PC-9 (cell line): ENCODE measurements around the gene RASEF. TPM values are rescaled to one million over a fixed set of nuclear protein-coding genes. Genes with fewer than 3 reads are reported as not detected.

Experiments used
- BruUV-seq: library from RNA; stranded (reverse); fragments of 400-500 nt; replicated peaks from 2 replicates; lab custom pipeline; 2021; lab: Mats Ljungman, UMichigan
- CTCF ChIA-PET: fragments of 300-600 bp; sonication (Branson Sonifier 250); formaldehyde crosslinking; loops from one replicate; lab custom pipeline; 2022; ENCODE audit warnings: antibody characterized with exemption; lab: Charles Lee
- POLR2A ChIA-PET: fragments of 300-600 bp; sonication (Branson Sonifier 250); formaldehyde crosslinking; loops from one replicate; lab custom pipeline; 2022; ENCODE audit warnings: antibody characterized with exemption; ENCODE audit not compliant: unreplicated experiment; lab: Charles Lee
- DNase-seq, 2 experiments: peaks; one replicate each; pipeline versions ENCODE4 v3.0.0 to v3.0.0-alpha.2; 2015 to 2022; ENCODE audit warnings: mixed read lengths in 1 of 2
- H2AFZ ChIP-seq: fragments of 200-600 bp; sonication (generic); 2 replicates; pipeline ENCODE4 v1.8.1; 2017; ENCODE audit warnings: antibody characterized with exemption
- H3F3A ChIP-seq: fragments of 200-600 bp; sonication (generic); 2 replicates; pipeline ENCODE4 v1.8.1; 2017; ENCODE audit warnings: antibody characterized with exemption, mild to moderate bottlenecking, low read depth; ENCODE audit not compliant: insufficient read depth
- H3K27ac ChIP-seq: fragments of 200-600 bp; sonication (generic); 2 replicates; pipeline ENCODE4 v1.6.1; 2016; ENCODE audit warnings: mixed run types
- H3K27me3 ChIP-seq: fragments of 200-600 bp; sonication (generic); 2 replicates; pipeline ENCODE4 v1.6.1; 2016; ENCODE audit warnings: low read depth, mixed run types; ENCODE audit not compliant: insufficient read depth
- H3K36me3 ChIP-seq: fragments of 200-600 bp; sonication (generic); 2 replicates; pipeline ENCODE4 v1.6.1; 2016; ENCODE audit warnings: low read depth, mixed run types
- H3K4me1 ChIP-seq: fragments of 200-600 bp; sonication (generic); replicated peaks from 2 replicates; pipeline ENCODE4 v1.6.1; 2016; ENCODE audit warnings: mixed run types; ENCODE audit not compliant: insufficient read depth
- H3K4me2 ChIP-seq: fragments of 200-600 bp; sonication (generic); 2 replicates; pipeline ENCODE4 v1.6.1; 2017; ENCODE audit warnings: mixed run types
- H3K4me3 ChIP-seq: fragments of 200-600 bp; sonication (generic); 2 replicates; pipeline ENCODE4 v1.6.1; 2016; ENCODE audit warnings: mixed run types
- H3K79me2 ChIP-seq: fragments of 200-600 bp; sonication (generic); 2 replicates; pipeline ENCODE4 v1.6.1; 2017; ENCODE audit warnings: low read depth, mixed run types
- H3K9me2 ChIP-seq: fragments of 200-600 bp; sonication (generic); 2 replicates; pipeline ENCODE4 v1.8.1; 2017; ENCODE audit warnings: mild to moderate bottlenecking; ENCODE audit not compliant: insufficient read depth
- H3K9me3 ChIP-seq: fragments of 200-600 bp; sonication (generic); 2 replicates; pipeline ENCODE4 v1.8.1; 2016; ENCODE audit warnings: low read depth; ENCODE audit not compliant: insufficient read depth
- H4K20me1 ChIP-seq: fragments of 200-600 bp; sonication (generic); 2 replicates; pipeline ENCODE4 v1.8.1; 2017; ENCODE audit not compliant: insufficient read depth
- CTCF ChIP-seq: fragments of 200-600 bp; sonication (generic); conservative IDR thresholded peaks from 2 replicates; pipeline ENCODE4 v1.6.1; 2017; ENCODE audit warnings: mixed run types, antibody characterized with exemption, mild to moderate bottlenecking, moderate library complexity
- EZH2 ChIP-seq: fragments of 200-600 bp; sonication (generic); IDR thresholded peaks from 2 replicates; pipeline ENCODE4 v1.8.0; 2017; ENCODE audit warnings: antibody characterized with exemption, low read depth
- intact Hi-C: fragments of 100-400 bp; cut with micrococcal nuclease; formaldehyde crosslinking; loops from one replicate; pipeline ENCODE4 v1.10.0; 2022; ENCODE audit not compliant: unreplicated experiment
- total RNA-seq: library from RNA; stranded (reverse); gene quantifications from 2 replicates; pipeline ENCODE4 v1.2.3, GENCODE V29; 2021

RASEF gene
- total RNA-seq, 1 experiment from 2014 or later: 12.8 TPM

GRCh38 chr9:82957529-82958379, 105.2 kb downstream of the RASEF start:
- CTCF ChIA-PET: interaction anchor here (0.7 kb wide), 1 partner anchor 215 kb away, joined by 3 read pairs; no protein-coding TSS in a partner anchor
- no peaks in the 10 kb centered on the region for H3K4me1 ChIP-seq
- no peaks in the 10 kb centered on the region for H4K20me1 ChIP-seq
- H3K4me2 ChIP-seq: no peak overlapping the region
- POLR2A ChIA-PET: no interaction called here
- H3K27me3 ChIP-seq: no peaks in the 10 kb centered on the region
- no peak overlapping the region for H2AFZ ChIP-seq
- TF ChIP-seq CTCF (no peak), EZH2 (no peak)
- H3K27ac ChIP-seq: no peak overlapping the region
- H3K36me3 ChIP-seq: no peaks in the 10 kb centered on the region
- no peaks in the 10 kb centered on the region for H3F3A ChIP-seq
- no peaks in the 10 kb centered on the region for H3K79me2 ChIP-seq
- DNase-seq: no peak
- H3K9me2 ChIP-seq: no peaks in the 10 kb centered on the region
- intact Hi-C loops: no loop called here
- BruUV-seq: no TSS peak
- no peak overlapping the region for H3K4me3 ChIP-seq
- no peaks in the 10 kb centered on the region for H3K9me3 ChIP-seq

- H3K27ac ChIP-seq: no peak overlapping the region
- no peaks in the 10 kb centered on the region for H3F3A ChIP-seq
- H3K36me3 ChIP-seq: no peaks in the 10 kb centered on the region
- no peaks in the 10 kb centered on the region for H3K9me3 ChIP-seq
- no peaks in the 10 kb centered on the region for H3K79me2 ChIP-seq
- H2AFZ ChIP-seq: no peak overlapping the region
- BruUV-seq: no TSS peak
- H3K27me3 ChIP-seq: no peaks in the 10 kb centered on the region
- no peak for DNase-seq
- intact Hi-C loops: no loop called here
- no peaks in the 10 kb centered on the region; the same call in 1 of the 2 replicates for H3K9me2 ChIP-seq
- ChIA-PET CTCF (no interaction called here), POLR2A (interaction anchor here (0.5 kb wide), 1 partner anchor 784 kb away, joined by 3 read pairs; no protein-coding TSS in a partner anchor)
- no peaks in the 10 kb centered on the region for H3K4me1 ChIP-seq
- no peak for TF ChIP-seq EZH2
- no peak for TF ChIP-seq CTCF
- no peaks in the 10 kb centered on the region for H4K20me1 ChIP-seq
- H3K4me3 ChIP-seq: no peak overlapping the region
- no peak overlapping the region for H3K4me2 ChIP-seq
These were observed 113.7 kb downstream of the RASEF start for GRCh38 chr9:82949203-82949602.

GRCh38 chr9:82940376-82940775, 122.6 kb downstream of the RASEF start:
- peaks cover 17% of the 10 kb centered on the region for H3K4me1 ChIP-seq
- BruUV-seq: no TSS peak
- 0 out of 2 replicates have a peak, but pooled peaks cover under 1% of the 10 kb centered on the region for H3F3A ChIP-seq
- H3K36me3 ChIP-seq: no peaks in the 10 kb centered on the region
- no peak overlapping the region for H3K4me3 ChIP-seq
- H4K20me1 ChIP-seq: no peaks in the 10 kb centered on the region
- no peaks in the 10 kb centered on the region for H3K79me2 ChIP-seq
- TF ChIP-seq CTCF (no peak), EZH2 (no peak)
- H3K9me3 ChIP-seq: 0 out of 2 replicates have a peak, but pooled peaks cover 5% of the 10 kb centered on the region
- POLR2A ChIA-PET: no interaction called here
- DNase-seq: no peak
- H2AFZ ChIP-seq: no peak overlapping the region
- no peaks in the 10 kb centered on the region for H3K27me3 ChIP-seq
- CTCF ChIA-PET: no interaction called here
- no peak overlapping the region for H3K27ac ChIP-seq
- no peaks in the 10 kb centered on the region for H3K9me2 ChIP-seq
- intact Hi-C loops: no loop called here
- H3K4me2 ChIP-seq: no peak overlapping the region
